Activated CD4-positive, alpha-beta T cell treated with anti-CD3 and anti-CD28 coated beads, Interleukin-2, amount 50 U/mL, for 1 hour (primary cell): Measurements from ENCODE around the gene GTF3C6.
"Not testable (repeated sequence)": the region's sequence is repeated elsewhere in the genome, so short reads cannot be mapped to it uniquely, and the experiment has no call there.

Experiments
- DNase-seq: peaks from one replicate; pipeline ENCODE4 v3.0.0-alpha.2; 2020

GTF3C6 gene

DNA sequence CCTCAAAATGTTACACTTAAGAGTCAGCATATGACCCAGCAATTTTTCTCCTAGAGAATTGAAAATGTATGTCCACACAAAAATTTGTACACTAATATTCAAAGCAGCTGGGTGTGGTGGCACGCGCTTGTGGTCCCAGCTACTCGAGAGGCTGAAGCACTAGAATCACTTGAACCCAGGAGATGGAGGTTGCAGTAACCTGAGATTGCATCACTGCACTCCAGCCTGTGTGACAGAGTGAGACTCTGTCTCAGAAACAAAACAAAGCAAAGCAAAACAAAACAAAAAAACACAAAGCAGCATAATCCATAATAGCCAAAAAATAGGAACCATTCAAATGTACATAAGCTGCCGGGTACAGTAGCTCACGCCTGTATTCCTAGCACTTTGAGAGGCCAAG is 21.7 kb downstream of the GTF3C6 start:
- no peak for DNase-seq

DNA sequence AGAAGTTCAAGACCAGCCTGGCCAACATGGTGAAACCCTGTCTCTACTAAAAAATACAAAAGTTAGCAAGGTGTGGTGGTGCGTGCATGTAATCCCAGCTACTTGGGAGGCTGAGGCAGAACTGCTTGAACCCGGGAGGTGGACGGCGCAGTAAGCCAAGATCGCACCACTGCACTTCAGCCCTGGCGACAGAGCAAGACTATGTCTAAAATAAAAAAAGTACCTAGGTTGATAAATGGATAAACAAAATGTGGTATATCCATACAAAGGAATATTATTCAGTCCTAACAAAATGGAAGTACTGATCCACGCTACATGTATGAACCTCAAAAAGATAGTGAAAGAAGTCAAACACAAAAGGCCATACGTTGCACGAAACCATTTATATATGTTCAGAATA is 22.1 kb downstream of the GTF3C6 start:
- DNase-seq = no peak

DNA sequence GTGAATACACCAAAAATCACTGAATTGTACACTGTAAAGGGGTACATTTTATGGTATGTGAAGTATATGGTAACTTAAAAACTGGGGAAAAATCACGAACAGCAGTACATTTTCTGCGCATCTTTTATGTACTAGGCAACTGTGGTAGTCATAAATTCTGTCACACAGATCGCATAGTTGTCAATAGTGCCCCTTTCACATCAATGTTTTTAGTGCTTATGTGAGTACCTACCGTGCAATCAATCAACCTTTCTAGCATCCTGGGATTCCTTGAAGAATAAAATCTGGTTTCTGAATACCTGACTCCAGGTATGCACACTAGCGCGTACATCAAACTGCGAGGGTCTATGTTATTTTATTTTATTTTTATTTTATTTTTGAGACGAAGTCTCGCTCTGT is 22.7 kb downstream of the GTF3C6 start:
- DNase-seq = no peak

DNA sequence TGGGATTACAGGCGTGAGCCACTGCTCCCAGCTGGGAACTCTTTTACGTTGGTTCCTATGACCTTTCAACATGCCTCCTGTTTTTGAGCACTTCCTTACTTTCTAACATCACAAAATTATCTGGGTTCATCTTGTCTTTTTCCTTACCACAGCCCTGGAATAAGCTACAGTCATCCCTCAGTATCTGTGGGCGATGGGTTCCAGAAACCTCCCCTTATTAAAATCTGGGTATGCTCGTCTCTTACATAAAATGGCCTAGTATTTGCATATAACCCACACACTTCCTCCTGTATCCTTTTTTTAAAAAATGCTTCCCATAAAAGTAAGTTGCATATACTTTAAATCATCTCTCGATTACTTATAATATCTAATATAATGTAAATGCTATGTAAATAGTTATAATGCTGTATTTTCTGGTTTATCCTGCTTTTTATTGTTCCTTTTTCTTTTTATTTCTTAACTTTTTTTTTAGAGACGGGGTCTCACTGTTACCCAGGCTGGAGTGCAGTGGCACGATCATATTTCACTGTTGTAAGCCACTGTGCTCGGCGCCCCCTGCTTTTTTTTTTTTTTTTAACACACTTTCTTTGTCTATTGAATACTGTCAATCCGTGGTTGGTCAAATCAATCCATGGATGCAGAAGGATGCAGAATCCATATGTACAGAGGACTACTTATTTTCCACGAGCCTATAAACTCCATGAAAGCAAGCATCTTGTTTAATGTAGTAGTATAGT is 32.5 kb downstream of the GTF3C6 start:
- no peak for DNase-seq

DNA sequence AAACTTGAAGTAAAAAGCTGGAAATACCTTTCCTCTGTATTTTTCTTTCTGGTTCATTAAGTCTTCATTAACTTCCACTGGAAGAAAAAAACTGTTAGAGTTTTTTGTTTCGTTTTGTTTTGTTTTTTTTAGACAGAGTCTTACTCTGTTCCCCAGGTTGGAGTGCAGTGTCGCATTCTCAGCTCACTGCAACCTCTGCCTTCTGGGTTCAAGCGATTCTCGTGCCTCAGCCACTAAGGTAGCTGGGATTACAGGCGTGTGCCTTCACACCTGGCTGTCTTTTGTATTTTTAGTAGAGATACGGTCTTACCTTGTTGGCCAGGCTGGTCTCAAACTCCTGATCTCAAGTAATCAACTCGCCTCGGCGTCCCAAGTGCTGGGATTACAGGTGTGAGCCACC is 38.2 kb downstream of the GTF3C6 start:
- no peak for DNase-seq

DNA sequence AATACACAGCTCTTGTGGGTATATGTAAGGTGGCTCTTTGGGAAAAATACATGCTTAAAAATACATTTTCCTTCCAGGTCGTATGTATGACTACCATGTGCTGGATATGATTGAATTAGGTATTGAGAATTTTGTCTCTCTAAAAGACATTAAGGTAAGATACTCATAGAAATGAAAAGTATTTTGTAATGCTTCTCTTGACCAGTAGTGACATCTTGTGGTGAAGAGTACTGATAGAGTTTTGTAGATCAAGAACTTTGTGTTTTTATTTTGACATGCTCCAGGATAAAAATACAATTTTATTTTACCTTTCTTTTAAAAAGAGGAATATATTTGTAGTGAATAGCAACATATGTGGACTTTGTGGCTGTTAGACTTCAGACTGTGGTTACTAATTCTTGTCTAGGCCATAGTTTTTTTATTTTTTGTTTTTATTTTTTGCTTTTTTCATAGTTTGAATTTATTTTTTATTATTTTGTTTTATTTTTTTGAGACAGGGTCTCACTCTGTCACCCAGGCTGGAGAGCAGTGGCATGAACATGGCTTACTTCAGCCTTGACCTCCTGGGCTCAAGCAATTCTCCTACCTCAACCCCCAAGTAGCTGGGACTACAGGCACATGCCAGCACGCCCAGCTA is 41.2 kb downstream of the GTF3C6 start:
- no peak for DNase-seq

DNA sequence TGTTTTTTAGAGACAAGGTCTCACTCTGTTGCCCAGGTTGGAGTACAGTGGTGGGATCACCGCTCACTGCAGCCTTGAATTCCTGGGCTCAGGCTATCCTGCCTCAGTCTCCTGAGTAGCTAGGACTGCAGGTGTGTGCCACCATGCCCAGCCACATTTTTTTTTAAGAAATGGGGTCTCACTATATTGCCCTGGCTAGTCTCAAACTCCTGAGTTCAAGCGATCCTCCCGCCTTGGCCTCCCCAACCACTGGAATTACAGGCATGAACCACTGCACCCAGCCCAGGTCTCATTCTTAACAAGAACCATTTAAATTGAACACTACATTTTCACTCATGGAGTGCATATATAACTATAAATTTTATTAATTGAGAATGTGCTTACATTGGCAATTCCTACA is 43.8 kb downstream of the GTF3C6 start:
- DNase-seq = no peak

DNA sequence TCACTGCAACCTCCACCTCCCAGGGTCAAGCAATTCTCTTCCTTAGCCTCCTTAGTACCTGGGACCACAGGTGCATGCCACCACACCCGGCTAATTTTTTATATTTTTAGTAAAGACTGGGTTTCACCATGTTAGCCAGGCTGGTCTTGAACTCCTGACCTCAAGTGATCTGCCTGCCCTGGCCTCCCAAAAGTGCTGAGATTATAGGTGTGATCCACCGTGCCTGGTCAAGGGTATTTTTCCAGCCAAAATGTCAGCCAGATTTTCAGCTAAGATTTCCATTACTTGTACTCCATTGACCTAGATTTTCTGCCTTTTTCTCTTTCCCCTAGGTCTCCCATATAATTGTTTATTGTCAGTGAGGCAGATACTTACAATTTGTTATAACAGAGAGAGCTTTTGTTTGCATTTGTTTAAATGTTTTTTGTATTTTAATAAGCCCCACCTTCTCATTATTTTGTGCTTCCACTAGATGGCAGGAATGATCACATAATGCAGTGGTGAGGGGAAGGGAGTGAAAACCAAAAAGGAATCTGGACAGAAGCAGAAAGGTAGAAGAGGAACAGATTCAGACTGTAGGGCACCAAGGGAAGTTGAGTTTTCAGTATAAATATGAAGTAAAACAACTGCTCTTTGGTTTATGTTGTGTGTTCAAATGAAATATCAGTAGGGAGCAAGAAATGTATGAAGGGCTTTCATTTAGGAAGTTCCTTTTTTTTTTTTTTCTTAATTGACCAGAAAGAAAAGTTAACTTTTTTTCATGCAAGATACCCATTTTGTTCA is 53.0 kb downstream of the GTF3C6 start:
- DNase-seq = no peak

DNA sequence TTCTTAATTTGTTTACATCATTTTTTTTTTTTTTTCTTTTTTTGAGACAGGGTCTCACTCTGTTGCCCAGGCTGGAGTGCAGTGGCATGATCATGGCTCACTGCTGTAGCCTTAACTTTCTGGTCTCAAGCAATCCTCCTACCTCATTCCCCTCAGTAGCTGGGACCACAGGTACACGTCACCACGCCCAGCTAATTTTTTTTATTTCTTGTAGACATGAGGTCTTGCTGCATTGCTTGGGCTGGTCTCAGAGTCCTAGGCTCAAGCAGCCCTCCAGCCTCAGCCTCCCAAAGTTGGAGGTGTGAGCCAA is 53.6 kb downstream of the GTF3C6 start:
- no peak for DNase-seq

DNA sequence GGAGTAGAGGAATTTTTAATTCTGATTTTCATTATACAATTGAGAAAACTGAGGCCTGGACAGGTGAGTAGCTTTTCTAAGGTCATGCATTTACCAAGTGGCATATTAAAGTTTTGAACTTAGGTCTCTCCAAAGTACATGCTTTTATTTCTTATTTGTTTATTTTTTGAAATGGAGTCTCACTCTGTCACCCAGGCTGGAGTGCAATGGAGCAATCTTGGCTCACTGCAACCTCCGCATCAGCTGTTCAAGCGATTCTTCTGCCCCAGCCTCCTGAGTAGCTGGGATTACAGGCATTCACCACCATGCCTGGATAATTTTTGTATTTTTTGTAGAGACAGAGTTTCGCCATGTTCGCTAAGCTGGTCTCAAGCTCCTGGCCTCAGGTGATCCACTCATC is 54.0 kb downstream of the GTF3C6 start:
- DNase-seq = not testable (repeated sequence)

DNA sequence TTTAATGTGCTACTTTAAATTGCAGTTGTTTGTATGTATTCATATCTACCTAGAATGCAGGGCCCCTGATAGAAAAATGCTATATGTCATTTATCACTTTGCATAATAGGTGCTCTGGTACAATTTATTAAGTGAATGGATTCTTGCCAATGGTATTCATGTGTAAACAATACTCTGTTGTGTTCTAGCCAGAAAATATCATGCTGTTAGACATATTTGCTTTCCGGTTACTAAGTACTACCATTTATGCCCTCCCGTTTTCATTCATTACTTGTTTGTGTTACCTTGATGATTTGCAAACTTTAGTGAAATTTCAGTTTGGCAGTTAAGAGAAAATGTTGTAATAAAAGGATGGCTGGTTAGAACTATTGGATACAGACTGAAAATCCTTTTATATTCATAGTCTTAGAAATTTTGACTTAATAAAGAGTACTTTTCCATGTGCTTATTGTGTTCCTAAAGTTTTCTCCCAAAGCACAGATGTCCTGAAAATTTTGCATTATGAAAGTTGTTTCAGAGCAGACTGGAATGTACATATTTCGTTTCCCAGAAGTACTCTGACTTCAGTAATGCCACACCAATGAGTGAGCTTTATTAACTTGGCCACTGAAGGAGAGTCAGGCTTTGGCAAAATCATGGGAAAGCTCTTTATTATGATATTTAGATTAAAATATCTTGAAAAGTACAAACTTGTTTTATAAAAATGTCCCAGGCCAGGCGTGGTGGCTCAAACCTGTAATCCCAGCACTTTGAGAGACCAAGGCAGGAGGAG is 54.8 kb downstream of the GTF3C6 start:
- no peak for DNase-seq

DNA sequence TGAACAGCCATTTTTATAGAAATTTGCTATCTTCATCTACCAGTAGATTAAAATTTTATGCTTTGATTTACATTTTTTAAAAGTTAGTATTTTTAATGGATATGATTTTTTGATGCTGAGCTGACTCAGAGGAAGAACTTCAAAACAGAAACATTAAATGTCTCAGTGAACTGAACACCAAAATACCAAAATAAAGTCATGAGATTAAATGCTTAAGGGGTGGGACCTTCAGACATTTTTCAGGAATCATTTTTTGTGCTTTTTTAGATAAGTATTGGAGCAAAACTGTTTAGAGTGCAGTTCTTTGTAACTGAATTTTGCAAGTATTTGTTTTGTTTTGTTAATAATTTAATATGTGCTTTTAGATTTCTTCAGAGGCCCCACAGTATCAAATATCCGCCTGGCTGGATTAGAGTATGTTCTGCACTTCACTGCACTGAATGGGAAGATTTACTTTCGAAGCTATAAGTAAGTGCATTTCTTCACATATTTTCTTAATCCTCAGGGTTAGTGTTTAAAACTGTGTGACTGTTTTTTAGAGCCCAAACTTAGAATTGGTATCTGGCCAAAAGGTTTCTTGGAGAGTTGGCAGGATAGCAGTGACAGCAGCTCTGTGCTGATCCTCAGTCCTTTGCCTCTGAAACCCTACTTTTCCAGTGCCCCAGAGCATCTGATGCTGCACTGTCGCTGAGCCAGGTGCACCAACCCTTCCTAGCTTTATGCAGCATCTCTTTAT is 57.1 kb downstream of the GTF3C6 start:
- DNase-seq = no peak

DNA sequence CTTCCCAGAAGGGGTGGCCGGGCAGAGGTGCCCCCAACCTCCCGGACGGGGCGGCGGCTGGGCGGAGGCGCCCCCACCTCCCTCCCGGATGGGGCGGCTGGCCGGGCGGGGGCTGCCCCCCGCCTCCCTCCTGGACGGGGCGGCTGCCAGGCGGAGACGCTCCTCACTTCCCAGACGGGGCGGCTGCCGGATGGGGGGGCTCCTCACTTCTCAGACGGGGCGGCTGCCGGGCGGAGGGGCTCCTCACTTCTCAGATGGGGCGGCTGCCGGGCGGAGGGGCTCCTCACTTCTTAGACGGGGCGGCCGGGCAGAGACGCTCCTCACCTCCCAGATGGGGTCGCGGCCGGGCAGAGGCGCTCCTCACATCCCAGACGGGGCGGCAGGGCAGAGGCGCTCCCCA is 58.7 kb downstream of the GTF3C6 start:
- DNase-seq = not testable (repeated sequence)
